Skin epidermis (tissue), 12 donors: ENCODE measurements around the gene ADNP.

Experiments
- H3K27ac ChIP-seq, 21 experiments: fragments of 200-600 bp; sonication (generic) in 11 of 21; one replicate each; pipeline ENCODE4 v1.5.0; 2020; ENCODE audit warnings: mild to moderate bottlenecking in 3 of 21, inconsistent platforms in 2 of 21, moderate library complexity in 2 of 21
- H3K4me3 ChIP-seq, 7 experiments: fragments of 200-600 bp; sonication (generic) in 2 of 7; one replicate each; pipeline ENCODE4 v1.5.0; 2020; ENCODE audit warnings: inconsistent platforms in 2 of 7, mild to moderate bottlenecking in 2 of 7, moderate library complexity in 1 of 7

The ADNP gene

DNA sequence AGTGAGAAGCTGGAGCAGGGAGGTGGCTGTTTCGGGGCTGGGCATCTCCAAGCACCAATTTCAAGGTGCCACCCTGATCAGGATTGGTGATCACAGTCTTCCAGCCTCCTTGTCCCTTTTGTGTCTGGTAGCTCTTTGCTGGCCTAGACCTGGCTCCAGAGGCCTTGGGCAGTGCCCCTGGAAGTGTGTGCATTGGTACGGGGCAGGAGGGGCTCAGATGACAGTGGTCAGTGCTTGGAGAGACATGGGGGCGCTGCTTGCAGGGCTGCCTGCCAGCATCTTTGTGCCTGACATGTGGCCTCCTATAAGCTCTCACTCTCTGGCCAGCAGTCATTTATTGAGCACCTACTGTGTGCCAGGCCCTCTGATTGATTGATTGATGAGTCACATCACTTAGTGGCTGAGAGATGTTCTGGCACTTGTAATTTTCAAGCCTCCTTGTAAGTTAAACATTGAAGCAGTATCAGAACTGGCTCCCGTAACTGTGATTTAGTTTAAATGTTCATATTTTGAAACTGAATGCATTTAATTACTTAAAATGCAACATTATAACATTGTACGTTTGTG lies 74.7 kb downstream of the ADNP start:
- no peak overlapping the region for H3K4me3 ChIP-seq
- H3K27ac ChIP-seq = peak overlapping the region in 1 of 21 experiments; percentile 43

DNA sequence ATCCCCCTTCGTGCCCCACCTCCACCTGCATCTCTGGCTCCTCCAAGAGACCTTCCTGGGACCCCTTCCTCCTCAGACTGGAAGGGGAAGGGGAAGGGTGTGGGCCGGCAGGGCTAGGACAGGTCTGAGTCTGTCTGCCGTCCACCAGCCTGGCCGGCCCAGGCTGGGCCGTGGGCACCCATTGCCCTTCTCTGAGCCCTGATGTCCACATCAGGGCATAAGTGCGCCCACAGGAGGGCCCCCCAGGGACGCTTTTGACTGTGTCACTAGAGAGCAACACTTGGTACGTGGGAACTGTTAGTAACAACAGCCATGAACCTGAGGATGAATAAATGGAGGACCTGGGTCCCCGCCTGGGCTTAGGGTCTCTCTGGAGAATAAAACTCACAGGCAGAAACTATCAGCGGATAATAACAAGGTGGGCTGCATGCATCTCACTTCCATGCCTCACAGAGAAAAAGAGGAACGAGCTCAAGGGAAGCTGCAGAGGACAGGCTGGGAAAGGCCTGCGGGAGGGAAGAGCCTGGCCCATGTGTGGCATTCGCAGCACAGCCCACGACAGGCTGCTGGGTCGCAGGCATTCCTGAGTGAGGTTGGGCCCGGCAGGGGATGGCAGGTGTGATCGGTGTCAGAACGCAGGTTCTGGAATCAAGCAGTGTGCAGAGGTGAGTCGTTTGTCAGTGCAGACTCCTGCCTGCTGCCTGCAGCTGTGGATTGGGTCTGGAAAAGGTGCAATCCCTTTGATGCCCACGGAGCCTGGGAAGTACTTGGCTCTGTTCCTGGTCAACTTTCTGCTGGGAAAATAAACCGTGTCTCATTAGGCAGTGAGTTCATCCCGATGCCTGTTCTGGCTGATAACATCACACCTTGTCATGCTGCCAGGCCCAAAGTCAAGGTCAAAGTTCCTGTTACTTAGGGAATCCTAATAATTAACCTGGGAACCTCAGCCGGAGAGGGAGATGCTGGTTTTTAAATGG lies 75.5 kb downstream of the ADNP start:
- H3K27ac ChIP-seq = no peak overlapping the region

DNA sequence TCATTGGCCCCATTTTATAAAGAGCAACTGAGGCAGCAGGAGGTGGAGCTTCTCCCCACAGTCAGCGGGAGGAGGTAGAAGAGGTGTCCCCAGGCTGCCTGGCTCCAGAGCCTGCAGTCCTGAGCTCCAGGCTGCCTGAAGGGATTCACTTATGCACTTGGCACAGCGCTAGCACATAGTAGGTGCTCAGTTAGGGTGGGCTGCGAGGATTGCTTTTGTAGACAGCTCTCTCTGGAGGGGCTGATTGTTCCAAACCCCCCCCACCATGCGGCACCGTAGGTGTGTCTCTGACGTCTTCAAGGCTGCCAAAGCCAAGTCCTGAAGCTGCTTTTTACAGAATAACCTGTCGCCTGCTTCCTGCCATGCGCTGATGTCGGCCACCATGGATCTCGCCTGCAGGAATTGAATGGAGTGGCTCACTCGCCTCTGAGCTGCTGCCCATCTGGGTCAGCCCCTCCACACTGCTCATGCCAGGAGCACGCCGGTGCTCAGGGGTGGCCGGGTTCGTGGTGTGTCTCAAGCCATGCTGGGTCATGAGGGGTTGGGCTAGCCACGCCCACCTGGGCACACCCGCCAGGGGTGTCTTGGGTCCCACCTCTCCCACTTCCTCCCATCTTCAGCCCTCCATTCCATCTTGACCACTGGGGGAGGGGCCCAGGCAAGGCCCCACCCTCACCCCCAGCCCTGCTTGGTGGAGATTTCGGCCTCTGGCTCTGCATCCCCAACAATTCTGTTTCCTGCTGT lies 76.6 kb downstream of the ADNP start:
- Histone ChIP-seq H3K27ac (no peak overlapping the region), H3K4me3 (no peak overlapping the region)

More for the DNA sequence above, 75.5 kb downstream of the ADNP start:
- no peak overlapping the region for H3K4me3 ChIP-seq

DNA sequence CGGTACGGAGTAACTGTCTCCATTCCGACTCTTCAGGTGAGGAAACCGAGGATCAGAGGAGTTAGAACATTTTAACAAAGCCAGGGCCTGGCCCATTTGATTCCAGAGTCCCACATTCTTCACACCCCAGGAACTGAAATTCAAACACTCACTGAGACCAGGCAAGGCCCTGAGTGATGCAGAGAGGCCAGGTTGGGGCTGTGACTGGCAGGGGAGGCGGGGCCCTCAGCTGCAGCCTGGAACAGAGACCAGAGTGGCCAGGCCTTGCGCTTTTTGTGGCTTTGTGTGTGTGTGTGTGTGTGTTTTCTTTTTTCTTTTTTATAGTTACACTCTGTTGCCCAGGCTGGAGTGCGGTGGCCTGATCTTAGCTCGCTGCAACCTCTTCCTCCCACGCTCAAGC lies 79.2 kb downstream of the ADNP start:
- no peak overlapping the region for H3K27ac ChIP-seq
- no peak overlapping the region for H3K4me3 ChIP-seq

DNA sequence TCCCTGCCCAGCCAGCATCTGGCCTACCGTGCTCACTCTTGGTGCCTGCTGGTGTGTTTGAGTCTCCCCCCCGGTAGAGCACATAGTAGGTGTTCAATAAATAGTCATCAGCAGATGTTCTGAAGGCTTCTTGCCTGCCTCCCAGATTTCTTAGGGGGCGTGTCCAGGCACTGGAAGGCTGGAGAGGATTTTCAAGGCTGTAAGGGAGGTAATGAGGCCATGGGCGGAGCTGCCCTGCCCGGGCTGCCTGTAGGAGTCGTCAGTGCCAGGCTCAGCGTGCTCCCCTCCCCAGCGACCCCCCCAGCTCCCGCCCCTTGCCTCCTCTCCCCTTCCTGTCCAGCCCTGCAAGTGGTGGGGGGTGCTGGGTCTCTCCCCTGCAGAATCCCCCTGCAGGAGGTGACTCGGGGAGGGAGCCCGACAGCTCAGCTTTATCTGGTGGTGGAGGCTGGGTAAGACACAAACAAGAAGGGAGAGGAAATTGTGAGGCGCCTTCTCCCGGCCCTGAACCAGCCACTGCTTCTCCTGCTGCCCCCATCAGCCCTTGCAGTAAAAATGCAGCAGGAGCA lies 80.4 kb downstream of the ADNP start:
- Histone ChIP-seq H3K27ac (no peak overlapping the region), H3K4me3 (no peak overlapping the region)

DNA sequence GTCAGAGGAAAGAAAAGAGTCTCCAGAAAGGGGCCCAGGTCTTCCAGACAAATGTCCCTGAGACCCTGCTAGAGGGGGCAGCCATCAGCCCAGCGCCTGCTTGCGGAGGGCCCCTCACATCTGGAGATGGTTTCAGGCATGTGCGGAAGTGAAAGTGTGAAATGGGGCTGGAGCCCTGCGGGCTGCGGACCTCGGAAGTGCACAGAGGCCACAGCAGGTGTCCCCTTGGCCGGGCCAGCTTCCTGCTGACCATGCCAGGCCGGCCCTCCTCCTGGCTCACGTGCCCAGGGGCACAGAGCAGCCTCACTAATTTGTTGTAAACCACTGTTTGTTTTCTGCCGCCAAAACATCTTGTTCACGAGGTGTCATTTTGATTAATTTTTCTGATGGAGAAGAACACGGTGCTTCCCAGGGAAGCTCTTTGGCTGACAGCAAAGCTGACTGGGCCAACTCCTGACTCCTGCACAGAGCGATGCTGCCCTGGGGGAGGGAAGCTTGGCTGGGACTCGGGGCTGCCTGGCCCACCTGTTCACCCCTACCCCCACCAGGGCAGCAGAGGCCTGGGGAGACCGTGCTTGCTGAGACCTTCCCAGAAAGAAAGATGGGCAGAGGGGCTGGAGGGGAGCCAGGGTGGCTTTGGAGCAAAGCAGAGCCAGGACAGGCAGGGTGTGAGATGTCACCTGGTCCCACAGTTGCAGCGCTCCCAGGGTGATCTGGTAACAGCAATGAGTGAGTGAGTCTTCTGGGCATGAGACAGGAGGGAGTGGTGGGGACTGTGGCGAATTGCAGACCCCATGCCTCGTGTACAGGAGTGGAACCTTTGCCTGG lies 82.2 kb downstream of the ADNP start:
- Histone ChIP-seq H3K27ac (peak overlapping the region in 7 of 21 experiments; percentile 37 to 75 (median 63)), H3K4me3 (peak overlapping the region in 1 of 7 experiments; percentile 20)

DNA sequence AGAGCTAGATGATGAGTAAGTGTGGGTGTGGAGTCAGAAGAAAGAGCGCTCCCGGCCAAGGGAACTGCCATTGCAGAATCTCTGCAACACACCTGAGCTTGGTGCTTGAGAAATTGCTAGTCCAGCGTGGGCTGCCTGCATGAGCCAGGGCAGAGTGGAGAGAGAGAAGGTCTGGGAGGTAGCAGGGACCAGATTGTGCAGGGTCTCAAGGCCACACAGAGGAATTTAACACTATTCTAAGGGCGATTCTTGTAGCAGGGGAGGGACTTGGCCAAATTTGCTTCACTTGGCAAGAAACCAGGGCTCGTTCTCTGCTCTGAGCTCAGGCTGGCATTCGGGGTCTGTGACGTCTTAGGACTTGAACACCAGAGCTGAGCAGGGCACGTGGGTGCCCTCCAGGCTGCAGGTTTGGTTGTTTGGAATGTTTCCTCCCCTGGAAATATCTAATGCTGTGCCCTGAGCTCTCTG lies 82.9 kb downstream of the ADNP start:
- H3K4me3 ChIP-seq = peak overlapping the region in 1 of 7 experiments; percentile 20
- peak overlapping the region in 7 of 21 experiments; percentile 37 to 75 (median 63) for H3K27ac ChIP-seq

DNA sequence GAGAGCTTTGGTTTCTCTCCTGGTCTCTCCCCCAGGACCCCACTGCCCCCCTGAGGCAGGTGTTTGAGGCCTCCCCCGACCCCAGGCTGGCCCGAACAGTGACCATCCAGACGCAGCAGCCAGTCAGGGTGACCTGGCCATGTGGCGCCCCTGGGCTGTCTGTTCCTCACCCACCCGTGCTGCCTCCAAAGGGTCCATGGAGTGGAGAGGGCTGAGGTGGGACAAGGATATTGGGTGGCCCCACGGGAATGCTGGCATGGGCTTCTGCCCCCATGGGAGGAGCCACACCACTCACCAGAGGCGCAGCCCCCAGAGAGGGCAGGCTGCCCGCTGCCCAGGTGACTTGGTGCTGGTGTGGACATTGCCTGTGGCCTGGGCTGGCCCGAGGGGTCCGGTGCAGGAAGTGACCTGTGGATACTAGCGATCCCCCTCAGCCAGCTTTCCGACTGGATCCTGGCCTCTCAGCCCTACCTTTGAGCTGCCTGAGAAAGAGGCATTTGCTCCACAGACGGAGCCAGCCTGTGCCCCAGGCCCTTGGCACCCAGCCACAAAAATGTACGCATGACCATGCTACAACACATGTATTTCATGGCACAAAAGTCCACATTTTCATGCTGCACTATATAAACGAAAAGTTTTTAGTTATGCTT lies 85.5 kb downstream of the ADNP start:
- Histone ChIP-seq H3K4me3 (no peak overlapping the region), H3K27ac (peak overlapping the region in 3 of 21 experiments; percentile 3 to 54 (median 51))

DNA sequence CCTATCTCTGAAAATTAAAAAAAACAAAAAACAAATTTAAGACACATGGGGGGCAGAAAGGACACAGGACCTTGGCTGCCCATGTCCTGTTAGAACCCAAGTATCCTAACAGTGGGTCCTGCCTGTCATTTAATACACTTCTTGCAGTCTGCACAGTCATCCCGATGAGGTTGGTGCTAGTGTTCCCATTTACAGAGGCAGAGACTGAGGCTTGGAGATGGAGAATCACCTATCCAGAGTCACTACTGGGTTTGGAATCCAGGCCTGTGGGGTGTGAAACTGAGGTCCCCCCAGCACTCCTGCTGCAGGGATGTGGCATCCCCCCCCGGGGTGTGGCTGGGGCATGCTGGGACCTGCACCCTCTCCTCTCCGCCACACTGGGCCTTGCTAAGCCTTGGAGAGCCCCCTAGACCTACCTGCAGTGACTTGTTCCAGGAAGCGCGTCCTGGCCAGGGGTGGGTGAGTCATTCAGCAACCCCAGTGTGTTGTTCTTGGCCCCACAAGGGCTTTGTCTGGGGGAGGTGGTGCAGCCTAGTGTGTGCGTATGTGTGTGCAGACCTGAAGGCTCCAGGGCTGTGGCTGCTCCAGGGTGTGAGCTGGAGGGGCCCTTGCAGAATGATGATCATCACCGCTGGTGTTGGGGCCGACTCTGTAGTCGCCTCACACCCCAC lies 86.7 kb downstream of the ADNP start:
- no peak overlapping the region for H3K4me3 ChIP-seq
- H3K27ac ChIP-seq = peak overlapping the region in 3 of 21 experiments; percentile 48 to 54 (median 51)

DNA sequence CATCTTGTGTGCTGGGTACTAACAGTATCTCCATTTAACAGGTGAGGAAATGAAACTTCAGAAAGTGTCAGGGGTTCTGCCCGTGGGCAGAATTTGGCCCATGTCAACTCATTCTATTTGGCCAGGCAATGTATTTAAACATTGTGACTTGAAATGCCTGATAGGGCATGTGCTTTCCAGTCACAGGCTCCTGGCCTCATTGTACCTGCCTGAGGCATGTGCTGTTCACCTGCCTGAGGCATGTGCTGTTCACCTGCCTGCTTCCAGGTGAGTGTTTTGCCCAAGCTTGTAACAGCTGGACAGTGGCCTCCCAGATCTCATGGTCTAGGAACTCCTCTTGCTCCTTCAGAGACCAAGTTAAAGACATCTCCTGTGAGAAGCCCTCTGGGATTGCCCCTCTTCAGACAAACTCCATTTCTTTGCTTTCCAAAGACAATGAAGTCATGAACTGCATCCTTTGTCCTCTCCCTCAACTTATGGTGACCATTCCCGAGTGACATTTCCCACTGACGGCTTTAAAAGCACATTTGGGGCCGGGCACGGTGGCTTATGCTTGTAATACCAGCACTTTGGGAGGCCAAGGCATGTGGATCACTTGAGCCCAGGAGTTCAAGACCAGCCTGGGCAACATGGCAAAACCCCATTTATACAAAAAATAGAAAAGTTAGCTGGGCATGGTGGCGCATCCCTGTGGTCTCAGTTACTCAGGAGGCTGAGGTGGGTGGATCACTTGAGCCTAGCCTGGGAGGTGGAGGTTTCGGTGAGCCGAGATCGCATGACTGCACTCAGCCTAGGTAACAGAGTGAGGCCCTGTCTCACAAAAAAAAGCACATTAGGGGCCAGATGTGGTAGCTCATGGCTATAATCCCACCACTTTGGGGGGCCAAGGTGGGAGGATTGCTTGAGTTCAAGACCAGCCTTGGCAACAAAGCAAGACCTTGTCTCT lies 87.6 kb downstream of the ADNP start:
- Histone ChIP-seq H3K4me3 (no peak overlapping the region), H3K27ac (peak overlapping the region in 2 of 21 experiments; percentile 26 to 51)

DNA sequence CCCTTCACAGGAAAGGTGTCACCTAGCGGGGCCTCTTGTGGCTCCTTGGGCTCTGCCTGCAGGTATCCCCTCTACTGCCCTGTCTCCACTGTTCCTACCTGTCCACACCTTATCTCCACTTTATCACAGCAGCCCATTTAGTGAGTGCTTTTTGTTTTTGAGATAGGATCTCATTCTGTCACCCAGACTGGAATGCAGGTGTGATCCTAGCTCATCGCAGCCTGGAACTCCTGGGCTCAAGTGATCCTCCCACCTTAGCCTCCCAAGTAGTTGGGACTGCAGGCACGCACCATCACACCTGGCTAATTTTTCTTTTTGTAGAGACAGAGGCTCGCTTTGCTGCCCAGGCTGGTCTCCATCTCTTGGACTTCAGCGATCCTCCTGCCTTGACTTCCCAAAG lies 88.4 kb downstream of the ADNP start:
- no peak overlapping the region for H3K27ac ChIP-seq

More for the DNA sequence above, 88.4 kb downstream of the ADNP start:
- H3K4me3 ChIP-seq = no peak overlapping the region
